Memory B cell (primary cell): ENCODE data around the gene ANAPC13.

ENCODE experiments used
- ATAC-seq: fragments of 150-1000 bp; cut with Tn5 transposase; 2 replicates; pipeline ENCODE4 v1.10.0; 2021; ENCODE audit warnings: low read depth, mild to moderate bottlenecking, moderate library complexity
- DNase-seq, 2 donors: peaks; one replicate each; pipeline ENCODE4 v3.0.0; 2022; ENCODE audit warnings: low spot score in 2 of 2
- H3K27ac Mint-ChIP-seq: one replicate; pipeline ENCODE4 v1.8.0; 2022; ENCODE audit warnings: mild to moderate bottlenecking, moderate library complexity, mixed read lengths
- H3K27me3 Mint-ChIP-seq: one replicate; pipeline ENCODE4 v1.8.0; 2022; ENCODE audit warnings: mixed read lengths
- H3K36me3 Mint-ChIP-seq: one replicate; pipeline ENCODE4 v1.8.0; 2022; ENCODE audit warnings: mild to moderate bottlenecking, mixed read lengths
- H3K4me1 Mint-ChIP-seq: one replicate; pipeline ENCODE4 v1.8.0; 2022; ENCODE audit warnings: mixed read lengths
- H3K4me3 Mint-ChIP-seq: one replicate; pipeline ENCODE4 v1.8.0; 2022; ENCODE audit warnings: mild to moderate bottlenecking, moderate library complexity, mixed read lengths
- H3K9me3 Mint-ChIP-seq: one replicate; pipeline ENCODE4 v1.8.0; 2022; ENCODE audit warnings: mixed read lengths

ANAPC13 gene

DNA sequence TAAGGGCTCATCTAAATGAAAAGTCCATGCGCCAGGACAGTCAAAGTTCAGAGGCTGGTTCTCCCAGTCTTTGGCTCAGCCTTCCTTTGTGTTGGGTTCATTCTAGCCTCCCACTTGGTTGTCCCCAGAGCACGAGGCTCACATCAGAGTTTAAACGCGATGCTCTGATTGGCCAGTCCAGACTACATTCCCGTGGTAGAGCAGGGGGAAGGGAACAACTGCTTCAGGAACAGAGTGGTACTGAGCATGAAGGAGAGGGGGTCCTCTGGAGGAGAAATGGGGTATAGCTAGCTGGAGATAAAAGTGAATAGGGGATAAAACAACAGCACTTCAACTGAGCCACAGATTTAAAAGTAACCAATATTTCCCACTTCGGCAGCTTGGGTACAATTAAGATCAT lies 32.2 kb downstream of the ANAPC13 start:
- Mint-ChIP-seq H3K9me3 (no peaks in the 10 kb centered on the region), H3K36me3 (no peaks in the 10 kb centered on the region), H3K27me3 (peaks cover 13% of the 10 kb centered on the region), H3K27ac (no peak overlapping the region), H3K4me1 (no peaks in the 10 kb centered on the region), H3K4me3 (no peak overlapping the region)
- no peak for DNase-seq
- ATAC-seq = no peak

DNA sequence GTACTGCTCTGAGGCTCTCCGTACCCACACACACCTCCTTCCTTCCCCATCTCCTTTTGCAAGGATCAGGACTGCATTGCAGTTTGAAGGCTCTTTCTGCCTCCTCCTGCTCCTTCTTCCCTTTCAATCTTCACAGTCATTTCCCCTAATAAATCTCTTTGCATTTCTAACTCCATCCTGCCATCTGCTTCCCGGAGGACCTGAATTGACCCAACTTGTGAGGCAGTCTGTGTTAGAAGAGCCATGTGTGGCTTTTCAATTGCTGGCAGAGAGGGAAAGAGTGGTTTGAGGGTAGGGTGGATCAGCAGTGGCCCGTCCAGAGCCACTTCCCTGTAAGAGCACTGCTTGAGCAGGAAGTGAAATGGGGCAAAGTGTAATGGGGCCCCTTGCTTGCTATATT lies 35.8 kb downstream of the ANAPC13 start:
- Mint-ChIP-seq H3K9me3 (peaks cover 6% of the 10 kb centered on the region), H3K27ac (no peak overlapping the region), H3K27me3 (peaks cover 22% of the 10 kb centered on the region), H3K36me3 (peaks cover 3% of the 10 kb centered on the region), H3K4me3 (no peak overlapping the region), H3K4me1 (no peaks in the 10 kb centered on the region)
- DNase-seq (no peak), ATAC-seq (no peak)

GRCh38 chr3:134449277-134449676 lies 36.5 kb downstream of the ANAPC13 start:
- ATAC-seq (no peak), DNase-seq (no peak)
- peaks cover 10% of the 10 kb centered on the region for H3K9me3 Mint-ChIP-seq
- H3K4me1 Mint-ChIP-seq = no peaks in the 10 kb centered on the region
- H3K4me3 Mint-ChIP-seq = no peak overlapping the region
- H3K36me3 Mint-ChIP-seq = peaks cover 5% of the 10 kb centered on the region
- peaks cover 23% of the 10 kb centered on the region for H3K27me3 Mint-ChIP-seq
- H3K27ac Mint-ChIP-seq = no peak overlapping the region

- no peak for DNase-seq
- H3K4me1 Mint-ChIP-seq = no peaks in the 10 kb centered on the region
- no peak for ATAC-seq
- peaks cover 10% of the 10 kb centered on the region for H3K9me3 Mint-ChIP-seq
- H3K27ac Mint-ChIP-seq = no peak overlapping the region
- H3K4me3 Mint-ChIP-seq = no peak overlapping the region
- peaks cover 5% of the 10 kb centered on the region for H3K36me3 Mint-ChIP-seq
- peaks cover 23% of the 10 kb centered on the region for H3K27me3 Mint-ChIP-seq
These were observed 37.1 kb downstream of the ANAPC13 start for GRCh38 chr3:134448664-134449063.

DNA sequence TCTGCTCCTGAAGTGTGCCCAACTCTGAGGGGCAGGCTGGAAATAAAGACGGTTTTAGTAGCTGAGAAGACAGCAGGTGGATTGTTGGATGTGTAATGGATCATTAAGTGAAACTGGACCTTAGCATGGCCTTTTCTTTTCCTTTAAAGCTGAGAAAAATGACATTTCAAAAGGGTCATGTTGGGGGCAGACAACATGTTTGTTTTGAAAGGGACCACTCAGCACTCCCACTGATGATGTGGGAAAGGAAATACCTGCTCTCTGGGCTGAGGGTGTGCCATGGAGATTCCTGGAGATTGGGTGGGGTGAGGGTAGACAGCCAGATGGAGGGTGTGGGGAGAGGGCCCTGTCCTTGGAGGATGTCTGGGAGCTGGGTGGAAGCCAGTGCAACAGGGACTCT lies 38.4 kb downstream of the ANAPC13 start:
- H3K9me3 Mint-ChIP-seq = peaks cover 10% of the 10 kb centered on the region
- ATAC-seq (no peak), DNase-seq (no peak)
- H3K4me3 Mint-ChIP-seq = no peak overlapping the region
- no peak overlapping the region for H3K27ac Mint-ChIP-seq
- H3K4me1 Mint-ChIP-seq = no peaks in the 10 kb centered on the region
- H3K27me3 Mint-ChIP-seq = peaks cover 23% of the 10 kb centered on the region
- peaks cover 5% of the 10 kb centered on the region for H3K36me3 Mint-ChIP-seq

DNA sequence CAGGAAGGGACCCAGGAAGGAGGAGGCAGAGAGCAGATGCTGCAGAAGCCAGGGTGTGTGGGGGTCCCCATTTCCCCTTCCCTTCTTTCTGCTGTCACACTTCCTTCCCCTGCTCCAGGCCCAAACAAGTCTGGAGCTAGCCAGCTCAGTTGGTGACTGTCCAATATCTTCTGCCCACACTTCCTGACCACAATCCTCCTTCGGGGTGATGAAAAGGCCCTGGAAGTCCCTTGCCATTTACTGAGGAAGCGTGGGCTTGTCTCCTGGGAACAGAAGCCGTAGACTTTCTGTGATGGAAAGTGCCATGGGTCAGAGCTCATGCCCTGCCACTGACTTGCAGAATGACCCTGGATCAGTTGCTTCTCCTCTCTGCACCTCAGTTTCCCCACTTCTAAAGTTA lies 39.0 kb downstream of the ANAPC13 start:
- Mint-ChIP-seq H3K27ac (no peak overlapping the region), H3K9me3 (peaks cover 10% of the 10 kb centered on the region), H3K4me3 (no peak overlapping the region), H3K36me3 (peaks cover 5% of the 10 kb centered on the region), H3K27me3 (peaks cover 23% of the 10 kb centered on the region), H3K4me1 (no peaks in the 10 kb centered on the region)
- ATAC-seq (no peak), DNase-seq (no peak)

DNA sequence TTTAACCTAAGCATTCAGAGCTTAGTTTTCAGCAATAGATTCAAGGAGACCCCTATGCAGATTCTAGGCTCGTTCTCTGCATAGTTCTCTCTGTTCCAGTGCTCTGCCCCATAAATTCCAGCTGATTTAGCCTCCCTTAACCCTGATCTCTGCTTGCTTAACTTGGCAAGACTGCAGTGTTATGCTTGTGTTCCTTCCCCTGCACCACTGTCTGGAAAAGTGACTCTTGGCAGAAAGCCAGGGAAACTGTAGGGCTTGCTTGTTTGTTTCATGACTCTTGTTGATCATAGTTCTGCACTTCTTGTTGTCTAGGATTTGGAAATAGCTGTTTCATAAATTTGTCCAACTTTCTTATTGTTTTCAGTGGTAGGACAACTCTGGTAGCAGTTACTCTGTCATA lies 40.1 kb downstream of the ANAPC13 start:
- Mint-ChIP-seq H3K36me3 (peaks cover 5% of the 10 kb centered on the region), H3K4me3 (no peak overlapping the region), H3K9me3 (peaks cover 10% of the 10 kb centered on the region), H3K27ac (no peak overlapping the region), H3K27me3 (peaks cover 24% of the 10 kb centered on the region), H3K4me1 (no peaks in the 10 kb centered on the region)
- ATAC-seq (no peak), DNase-seq (no peak)

GRCh38 chr3:134445095-134445494 lies 40.7 kb downstream of the ANAPC13 start:
- Mint-ChIP-seq H3K27ac (no peak overlapping the region), H3K9me3 (peaks cover 11% of the 10 kb centered on the region), H3K4me3 (no peak overlapping the region), H3K36me3 (peaks cover 5% of the 10 kb centered on the region), H3K27me3 (peaks cover 25% of the 10 kb centered on the region), H3K4me1 (no peaks in the 10 kb centered on the region)
- DNase-seq (no peak), ATAC-seq (no peak)

GRCh38 chr3:134441821-134442220 lies 44.0 kb downstream of the ANAPC13 start:
- H3K36me3 Mint-ChIP-seq = peaks cover 5% of the 10 kb centered on the region
- peaks cover 19% of the 10 kb centered on the region for H3K27me3 Mint-ChIP-seq
- no peaks in the 10 kb centered on the region for H3K4me1 Mint-ChIP-seq
- no peak for DNase-seq
- no peak overlapping the region for H3K27ac Mint-ChIP-seq
- peaks cover 13% of the 10 kb centered on the region for H3K9me3 Mint-ChIP-seq
- no peak overlapping the region for H3K4me3 Mint-ChIP-seq
- no peak for ATAC-seq

DNA sequence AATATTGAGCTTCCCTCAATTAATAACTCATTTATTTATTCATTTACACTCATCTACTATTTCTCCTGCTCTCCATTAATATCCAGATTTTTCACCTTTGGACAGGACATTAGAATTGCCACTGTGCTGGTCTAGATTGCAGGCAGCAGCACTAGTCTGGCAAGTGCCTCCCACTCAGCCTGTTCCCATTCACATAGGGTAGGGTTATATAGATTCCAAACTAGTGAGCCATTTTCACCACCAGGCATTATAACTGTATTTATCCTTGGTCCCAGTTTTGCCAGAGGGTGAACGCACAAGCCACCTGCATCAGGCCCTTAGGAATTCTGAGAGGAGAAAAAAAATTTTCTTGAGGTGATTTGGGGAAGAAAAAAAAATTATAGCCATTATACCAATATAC lies 44.5 kb downstream of the ANAPC13 start:
- DNase-seq (no peak), ATAC-seq (no peak)
- H3K4me1 Mint-ChIP-seq = no peaks in the 10 kb centered on the region
- no peak overlapping the region for H3K27ac Mint-ChIP-seq
- H3K4me3 Mint-ChIP-seq = no peak overlapping the region
- peaks cover 15% of the 10 kb centered on the region for H3K27me3 Mint-ChIP-seq
- peaks cover 5% of the 10 kb centered on the region for H3K36me3 Mint-ChIP-seq
- H3K9me3 Mint-ChIP-seq = peaks cover 13% of the 10 kb centered on the region

- no peak for DNase-seq
- Mint-ChIP-seq H3K27ac (no peak overlapping the region), H3K4me1 (no peaks in the 10 kb centered on the region), H3K27me3 (peaks cover 11% of the 10 kb centered on the region), H3K4me3 (no peak overlapping the region), H3K36me3 (no peaks in the 10 kb centered on the region), H3K9me3 (peaks cover 4% of the 10 kb centered on the region)
- no peak for ATAC-seq
These were observed 48.5 kb downstream of the ANAPC13 start for GRCh38 chr3:134437211-134437752.

DNA sequence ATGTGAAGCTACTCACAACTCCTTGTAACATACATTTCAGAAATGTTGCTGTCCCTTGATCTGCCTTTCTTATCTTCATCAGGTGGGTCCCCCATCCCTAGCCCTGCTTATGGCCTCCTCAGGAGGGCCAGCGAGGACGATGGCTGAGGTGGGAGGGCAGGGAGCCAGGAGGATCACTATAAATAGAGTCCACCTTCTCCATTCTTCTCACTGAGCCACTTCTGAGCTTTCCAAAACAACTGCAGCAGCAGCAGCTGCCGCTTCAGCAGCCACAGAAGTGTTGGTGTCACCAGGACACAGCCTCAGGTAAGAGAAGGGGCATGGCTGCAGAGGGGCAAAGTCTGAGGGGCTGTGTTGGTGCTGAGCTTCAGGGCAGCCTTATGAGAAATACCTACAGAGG lies 53.5 kb downstream of the ANAPC13 start:
- Mint-ChIP-seq H3K27ac (no peak overlapping the region), H3K27me3 (peaks cover 12% of the 10 kb centered on the region), H3K36me3 (no peaks in the 10 kb centered on the region), H3K4me1 (peaks cover 4% of the 10 kb centered on the region), H3K9me3 (peaks cover 2% of the 10 kb centered on the region), H3K4me3 (no peak overlapping the region)
- no peak for ATAC-seq
- no peak for DNase-seq

DNA sequence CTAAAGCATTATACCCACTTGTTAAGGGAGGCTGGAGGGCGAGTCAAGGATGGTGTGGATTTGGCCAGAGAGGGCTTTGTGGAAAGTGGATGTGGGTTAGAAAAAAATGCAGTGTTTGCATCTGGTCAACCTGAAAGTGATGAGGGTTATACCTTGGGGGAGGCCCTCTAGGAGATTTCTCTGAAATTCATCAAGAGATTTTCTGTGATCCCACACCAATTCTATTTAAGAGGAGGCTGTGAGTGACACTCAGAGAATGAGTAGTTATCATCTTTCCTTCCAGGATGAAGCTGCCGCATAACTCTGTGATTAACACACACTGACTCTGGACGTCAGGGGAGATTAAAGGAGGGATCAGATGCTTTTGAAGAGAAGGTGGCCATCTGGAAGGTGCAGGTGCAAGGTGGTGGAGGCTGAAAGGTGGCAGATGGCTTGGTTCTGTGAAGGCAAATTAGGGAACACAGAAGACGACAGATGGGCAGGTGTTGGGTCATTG lies 54.8 kb downstream of the ANAPC13 start:
- H3K4me3 Mint-ChIP-seq = no peak overlapping the region
- H3K4me1 Mint-ChIP-seq = peaks cover 4% of the 10 kb centered on the region
- DNase-seq = no peak
- peaks cover 2% of the 10 kb centered on the region for H3K9me3 Mint-ChIP-seq
- no peak overlapping the region for H3K27ac Mint-ChIP-seq
- no peaks in the 10 kb centered on the region for H3K36me3 Mint-ChIP-seq
- no peak for ATAC-seq
- H3K27me3 Mint-ChIP-seq = peaks cover 13% of the 10 kb centered on the region

- Mint-ChIP-seq H3K27ac (no peak overlapping the region), H3K4me3 (no peak overlapping the region), H3K36me3 (no peaks in the 10 kb centered on the region), H3K4me1 (peaks cover 4% of the 10 kb centered on the region), H3K27me3 (peaks cover 13% of the 10 kb centered on the region), H3K9me3 (no peaks in the 10 kb centered on the region)
- no peak for ATAC-seq
- DNase-seq = no peak
These were observed 55.6 kb downstream of the ANAPC13 start for GRCh38 chr3:134430174-134430573.

DNA sequence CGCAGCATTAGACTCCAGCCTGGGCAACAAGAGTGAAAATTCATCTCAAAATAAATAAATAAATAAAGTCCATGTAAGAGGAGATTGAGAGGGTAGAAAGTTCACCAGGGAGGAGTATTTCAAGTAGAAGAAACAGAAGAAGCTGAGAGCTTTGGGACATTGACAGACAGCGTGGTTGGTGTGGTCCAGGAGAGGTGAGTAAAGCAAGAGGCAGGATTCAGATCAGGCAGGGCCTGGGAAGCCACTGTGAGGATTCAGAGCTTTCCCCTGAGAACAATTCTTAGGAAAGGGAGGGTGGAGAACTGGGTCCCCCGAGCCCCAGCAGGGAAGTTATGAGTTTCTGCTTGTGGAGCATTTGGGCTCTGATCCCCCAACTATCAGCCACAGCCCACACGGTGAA lies 57.4 kb downstream of the ANAPC13 start:
- no peak for ATAC-seq
- peaks cover 13% of the 10 kb centered on the region for H3K27me3 Mint-ChIP-seq
- no peaks in the 10 kb centered on the region for H3K9me3 Mint-ChIP-seq
- H3K4me1 Mint-ChIP-seq = peaks cover 4% of the 10 kb centered on the region
- no peak overlapping the region for H3K4me3 Mint-ChIP-seq
- H3K36me3 Mint-ChIP-seq = no peaks in the 10 kb centered on the region
- no peak overlapping the region for H3K27ac Mint-ChIP-seq
- no peak for DNase-seq
